HUDEP-2 (cell line): ENCODE results near the gene GALNT10.

Experiments used
- DNase-seq, 76 experiments: peaks; one replicate each; lab custom pipeline; 2025; ENCODE audit not compliant: unreplicated experiment in 76 of 76; lab: John Stamatoyannopoulos, UW

GALNT10 gene

GRCh38 chr5:154287136-154287535, 96.6 kb downstream of the GALNT10 start:
- no peak for DNase-seq

DNA sequence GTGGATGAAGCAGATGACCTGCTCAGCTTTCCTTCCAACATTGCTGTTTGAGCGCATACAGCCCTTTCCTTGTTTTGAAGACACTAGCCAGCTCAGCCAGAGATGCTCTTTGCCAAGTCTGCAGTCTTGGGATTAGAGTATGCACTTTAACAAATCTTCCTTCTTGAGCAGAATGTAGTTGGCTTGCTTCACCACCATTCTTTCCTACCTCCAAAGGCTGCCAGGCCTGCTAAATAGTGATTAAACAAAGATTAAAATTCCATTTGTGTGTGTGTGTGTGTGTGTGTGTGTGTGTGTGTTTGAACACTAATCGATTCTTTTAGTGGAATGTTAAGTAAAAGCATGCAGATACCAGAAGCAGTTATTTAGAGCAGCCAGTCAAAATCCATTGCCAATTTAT, 97.6 kb downstream of the GALNT10 start:
- no peak for DNase-seq

- DNase-seq, result no peak
Observed at GRCh38 chr5:154291917-154292316, 101.4 kb downstream of the GALNT10 start.

GRCh38 chr5:154293219-154293618, 102.7 kb downstream of the GALNT10 start:
- no peak for DNase-seq

DNA sequence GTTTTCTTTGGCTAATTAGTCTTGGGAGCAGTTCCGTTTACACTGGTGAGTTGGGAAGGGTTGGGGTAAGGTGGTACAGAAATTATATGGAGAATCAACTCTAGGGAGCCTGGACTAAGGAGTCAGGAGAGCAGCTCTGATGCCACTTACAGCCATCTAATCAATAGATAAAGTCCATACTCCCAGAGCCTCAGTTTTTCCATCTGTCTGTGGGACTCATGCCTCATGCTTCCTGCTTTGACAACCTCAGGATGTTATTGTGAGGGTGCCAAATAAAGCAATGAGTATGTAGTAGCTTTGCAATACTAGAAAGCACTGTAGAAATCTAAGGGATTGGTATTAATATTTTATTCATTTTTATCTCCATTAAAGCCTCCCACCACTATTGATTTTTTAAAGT, 105.0 kb downstream of the GALNT10 start:
- no peak for DNase-seq

GRCh38 chr5:154296525-154297159, 106.1 kb downstream of the GALNT10 start:
- DNase-seq, result no peak

DNA sequence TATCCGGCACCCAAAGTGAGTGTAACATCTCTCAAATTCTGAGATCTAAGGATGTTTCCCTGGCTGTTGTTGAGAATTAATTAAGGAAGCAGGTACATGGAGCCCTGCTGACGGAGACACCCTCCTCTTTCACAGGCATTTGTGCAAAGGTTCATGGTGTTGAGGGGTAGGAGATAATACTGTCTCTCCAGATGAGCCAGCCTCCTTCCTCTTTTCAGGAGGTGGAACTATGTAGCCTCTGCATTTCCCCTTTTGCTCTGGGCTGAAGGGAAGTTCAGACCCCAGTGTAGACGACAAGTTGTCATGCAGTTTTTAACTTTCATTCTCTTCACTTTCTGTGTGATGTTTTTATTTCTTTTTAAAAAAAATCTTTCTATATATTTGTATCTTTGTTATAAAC, 107.5 kb downstream of the GALNT10 start:
- DNase-seq, result no peak

DNA sequence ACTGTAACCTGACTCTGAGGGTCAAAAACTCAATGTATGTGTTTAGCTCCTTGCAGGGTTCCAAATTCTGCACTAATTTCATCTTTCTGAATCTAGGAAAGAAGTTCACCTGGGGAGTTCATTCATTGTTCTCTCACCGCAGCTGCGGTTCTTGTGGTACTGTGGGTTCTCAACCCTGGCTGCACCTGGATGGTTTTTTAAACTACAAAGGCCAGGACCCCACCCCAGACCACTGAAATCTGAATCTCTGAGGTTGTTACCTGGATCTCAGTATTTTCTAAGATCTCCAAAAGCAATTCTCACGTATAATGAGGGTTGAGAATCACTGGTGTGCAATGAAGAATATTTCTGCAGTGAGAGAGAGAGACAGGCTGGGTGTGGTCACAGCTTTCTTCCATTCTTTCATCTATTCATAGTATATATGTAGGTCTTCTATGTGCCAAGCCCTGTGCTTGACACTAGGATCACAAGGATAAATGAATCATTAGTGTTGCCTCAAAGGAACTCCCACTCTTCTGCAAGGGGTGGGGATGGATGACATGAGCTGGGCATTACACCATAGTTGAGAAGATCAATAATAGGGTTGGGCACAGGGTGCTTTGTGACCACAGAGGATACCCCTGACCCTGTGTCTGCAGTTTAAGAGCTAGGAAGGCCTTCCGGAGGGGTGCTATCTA, 109.8 kb downstream of the GALNT10 start:
- no peak for DNase-seq

GRCh38 chr5:154301726-154302125, 111.2 kb downstream of the GALNT10 start:
- no peak for DNase-seq

GRCh38 chr5:154302161-154302560, 111.6 kb downstream of the GALNT10 start:
- DNase-seq, result no peak

DNA sequence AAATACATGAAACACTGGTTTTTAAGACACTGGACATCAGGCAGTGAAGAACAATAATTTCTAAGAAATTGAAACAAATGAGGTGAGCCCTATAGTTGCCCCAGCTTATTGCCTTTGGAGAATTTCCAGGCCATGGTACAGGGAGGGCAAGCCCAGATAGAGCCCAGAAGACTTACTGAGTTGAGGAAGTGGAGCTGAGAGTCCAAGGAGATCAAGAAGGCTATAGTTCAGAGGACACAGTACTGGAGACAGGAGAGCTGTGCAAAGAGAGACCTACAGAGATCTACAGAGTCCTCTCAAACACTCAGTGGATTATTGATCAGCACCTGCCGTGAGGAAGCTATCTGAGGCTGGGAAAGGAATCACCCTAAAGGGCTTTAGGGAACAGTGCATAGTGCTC, 112.6 kb downstream of the GALNT10 start:
- DNase-seq, result no peak

GRCh38 chr5:154308443-154309370, 118.2 kb downstream of the GALNT10 start:
- no peak for DNase-seq

DNA sequence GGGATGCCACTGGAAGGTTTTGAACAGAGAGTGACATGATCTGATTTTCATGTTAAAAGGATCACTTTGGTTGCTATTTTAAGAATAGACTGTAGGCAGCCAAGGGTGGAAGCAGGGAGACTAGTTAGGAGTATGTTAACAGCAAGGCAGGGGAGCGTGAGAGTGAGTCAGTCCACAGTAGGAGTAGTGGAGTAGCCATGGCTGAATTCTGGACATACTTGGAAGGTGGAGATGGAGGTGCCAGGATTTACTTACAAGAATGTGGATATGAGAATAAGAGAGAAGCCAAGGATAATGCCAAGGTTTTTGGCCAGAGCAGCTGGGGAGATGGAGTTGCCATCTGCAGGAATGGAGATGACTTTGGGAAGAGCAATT, 118.8 kb downstream of the GALNT10 start:
- DNase-seq, result no peak

DNA sequence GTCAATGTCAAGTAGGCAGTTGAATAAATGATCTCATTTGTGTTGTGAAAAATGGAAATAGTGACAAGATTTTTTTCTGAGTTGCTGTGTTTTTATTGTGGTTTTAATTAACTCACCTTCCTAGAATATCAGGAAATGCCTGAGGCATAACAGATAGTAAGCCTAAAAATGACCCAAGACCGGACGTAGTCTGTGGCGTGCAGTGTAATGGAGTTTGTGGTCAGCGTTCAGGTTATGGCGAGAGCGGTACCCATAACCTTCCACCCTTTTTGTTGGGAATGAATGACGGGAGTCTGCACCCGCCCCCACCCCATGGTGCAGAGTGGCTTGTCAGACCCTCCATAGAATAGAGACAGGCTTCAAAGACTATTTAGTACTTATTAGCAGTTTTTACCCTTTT, 119.3 kb downstream of the GALNT10 start:
- no peak for DNase-seq

DNA sequence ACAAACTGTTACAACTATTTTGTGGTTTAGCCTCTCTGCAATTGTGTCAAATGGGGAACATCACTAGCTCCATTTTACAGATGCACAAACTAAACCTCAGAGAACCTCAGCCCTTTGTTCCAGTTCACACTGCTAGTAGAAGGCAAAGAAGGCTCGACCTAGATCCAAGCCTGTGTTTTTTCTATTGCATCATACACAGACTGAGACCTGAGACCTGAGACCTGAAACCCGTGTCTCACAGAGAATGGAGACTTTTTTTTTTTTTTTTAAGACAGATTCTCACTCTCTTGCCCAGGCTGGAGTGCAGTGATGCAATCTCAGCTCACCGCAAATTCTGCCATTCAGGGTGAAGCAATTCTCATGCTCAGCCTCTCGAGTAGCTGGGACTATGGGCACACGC, 120.8 kb downstream of the GALNT10 start:
- DNase-seq, result no peak

DNA sequence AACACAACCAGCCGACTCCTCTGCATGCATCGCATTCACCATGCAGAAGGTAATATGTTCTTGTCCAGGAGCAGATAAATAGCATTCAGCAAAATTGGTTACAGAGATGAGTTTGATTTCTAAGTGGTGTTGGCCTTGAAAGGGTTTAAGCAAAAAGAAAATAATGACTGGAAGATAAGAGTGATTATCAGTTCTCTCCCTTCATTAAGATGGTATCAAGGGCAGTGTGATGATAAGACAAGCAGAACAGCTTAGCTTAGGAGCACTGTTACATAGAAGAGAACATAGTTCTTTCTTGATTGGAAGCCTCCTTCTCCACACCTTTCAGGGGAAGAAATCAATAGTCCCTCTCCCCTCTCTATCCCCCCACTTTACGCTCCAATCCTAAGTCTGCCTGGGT, 121.5 kb downstream of the GALNT10 start:
- DNase-seq, result no peak

DNA sequence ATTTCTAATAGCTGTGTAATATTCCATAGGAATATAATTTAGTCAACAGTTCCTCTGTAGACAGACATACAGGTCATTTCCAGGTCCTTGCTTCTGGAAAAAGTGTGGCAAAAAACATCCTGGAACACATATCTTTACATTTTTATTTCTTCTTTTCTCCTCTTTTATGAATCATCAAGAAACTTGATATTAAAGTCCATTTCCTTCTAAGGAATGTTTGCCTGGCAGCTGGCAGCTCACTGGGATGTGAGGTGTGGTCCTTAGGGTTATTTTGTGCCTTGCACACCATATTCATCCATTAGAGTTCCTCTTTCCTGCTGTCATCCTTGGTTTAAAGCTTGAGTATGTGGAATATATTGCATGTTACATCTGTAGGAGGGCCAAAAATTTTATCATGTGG, 122.0 kb downstream of the GALNT10 start:
- no peak for DNase-seq

- DNase-seq, result no peak
Observed at GRCh38 chr5:154313360-154314017, 123.0 kb downstream of the GALNT10 start.

DNA sequence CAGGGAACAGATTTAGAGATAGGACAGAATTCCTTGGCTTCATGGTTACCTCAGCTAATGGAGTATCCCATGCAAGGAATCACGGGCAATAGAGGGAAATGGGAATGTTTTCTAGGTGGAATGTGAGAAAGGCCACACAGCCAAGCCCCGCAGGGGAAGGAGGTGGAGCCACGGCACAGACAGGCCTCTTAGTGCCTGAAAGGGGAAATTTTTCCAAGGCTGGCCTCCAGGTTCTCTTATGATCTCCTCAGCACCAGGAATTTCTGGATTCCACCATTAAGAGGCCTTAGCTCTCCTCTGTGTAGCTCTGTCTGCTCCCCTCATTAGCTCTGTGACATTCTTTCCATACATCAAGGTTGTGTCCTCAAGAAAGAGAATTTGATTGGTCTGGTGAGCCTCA, 124.7 kb downstream of the GALNT10 start:
- no peak for DNase-seq

- no peak for DNase-seq
Observed at GRCh38 chr5:154315756-154316155, 125.2 kb downstream of the GALNT10 start.
